Activated CD4-positive, alpha-beta T cell treated with anti-CD3 and anti-CD28 coated beads for 4 hours (primary cell): ENCODE data around the gene TMEM201.
"Not testable (repeated sequence)": the region's sequence is repeated elsewhere in the genome, so short reads cannot be mapped to it uniquely, and the experiment has no call there.

Source experiments
- DNase-seq, 2 donors: peaks; one replicate each; pipeline ENCODE4 v3.0.0-alpha.2; 2020

Gene TMEM201, protein sequence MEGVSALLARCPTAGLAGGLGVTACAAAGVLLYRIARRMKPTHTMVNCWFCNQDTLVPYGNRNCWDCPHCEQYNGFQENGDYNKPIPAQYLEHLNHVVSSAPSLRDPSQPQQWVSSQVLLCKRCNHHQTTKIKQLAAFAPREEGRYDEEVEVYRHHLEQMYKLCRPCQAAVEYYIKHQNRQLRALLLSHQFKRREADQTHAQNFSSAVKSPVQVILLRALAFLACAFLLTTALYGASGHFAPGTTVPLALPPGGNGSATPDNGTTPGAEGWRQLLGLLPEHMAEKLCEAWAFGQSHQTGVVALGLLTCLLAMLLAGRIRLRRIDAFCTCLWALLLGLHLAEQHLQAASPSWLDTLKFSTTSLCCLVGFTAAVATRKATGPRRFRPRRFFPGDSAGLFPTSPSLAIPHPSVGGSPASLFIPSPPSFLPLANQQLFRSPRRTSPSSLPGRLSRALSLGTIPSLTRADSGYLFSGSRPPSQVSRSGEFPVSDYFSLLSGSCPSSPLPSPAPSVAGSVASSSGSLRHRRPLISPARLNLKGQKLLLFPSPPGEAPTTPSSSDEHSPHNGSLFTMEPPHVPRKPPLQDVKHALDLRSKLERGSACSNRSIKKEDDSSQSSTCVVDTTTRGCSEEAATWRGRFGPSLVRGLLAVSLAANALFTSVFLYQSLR

DNA sequence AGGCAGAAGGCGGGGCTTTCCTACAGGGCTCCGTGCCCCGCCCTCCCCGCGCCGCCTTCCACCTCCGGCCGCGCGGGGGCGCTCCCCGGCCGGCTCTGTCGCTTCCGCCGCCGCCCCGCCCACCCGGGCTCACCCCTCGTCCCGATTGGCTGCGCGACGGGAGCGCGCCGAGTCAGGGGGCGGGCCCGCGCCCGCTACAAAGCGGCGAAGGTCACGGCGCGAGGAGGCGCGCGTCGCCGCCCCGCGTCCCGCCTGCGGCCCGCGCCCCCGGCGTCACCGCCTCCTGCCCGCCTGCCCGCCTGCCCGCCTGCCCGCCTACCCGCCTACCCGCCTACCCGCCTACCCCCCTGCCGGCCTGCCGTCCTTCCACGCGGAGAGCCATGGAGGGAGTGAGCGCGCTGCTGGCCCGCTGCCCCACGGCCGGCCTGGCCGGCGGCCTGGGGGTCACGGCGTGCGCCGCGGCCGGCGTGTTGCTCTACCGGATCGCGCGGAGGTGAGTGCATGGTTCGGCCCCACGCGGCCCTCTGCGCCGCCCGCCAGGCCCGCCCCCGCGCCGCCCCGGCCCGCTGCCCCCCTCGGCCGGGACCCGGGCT is at the start of gene TMEM201:
TSS of gene TMEM201 (plus strand) at position 361 of the 593 bp plus-strand sequence. CDS start at position 381, 20 bp downstream.
- DNase-seq = peak; percentile 94 to 96

DNA sequence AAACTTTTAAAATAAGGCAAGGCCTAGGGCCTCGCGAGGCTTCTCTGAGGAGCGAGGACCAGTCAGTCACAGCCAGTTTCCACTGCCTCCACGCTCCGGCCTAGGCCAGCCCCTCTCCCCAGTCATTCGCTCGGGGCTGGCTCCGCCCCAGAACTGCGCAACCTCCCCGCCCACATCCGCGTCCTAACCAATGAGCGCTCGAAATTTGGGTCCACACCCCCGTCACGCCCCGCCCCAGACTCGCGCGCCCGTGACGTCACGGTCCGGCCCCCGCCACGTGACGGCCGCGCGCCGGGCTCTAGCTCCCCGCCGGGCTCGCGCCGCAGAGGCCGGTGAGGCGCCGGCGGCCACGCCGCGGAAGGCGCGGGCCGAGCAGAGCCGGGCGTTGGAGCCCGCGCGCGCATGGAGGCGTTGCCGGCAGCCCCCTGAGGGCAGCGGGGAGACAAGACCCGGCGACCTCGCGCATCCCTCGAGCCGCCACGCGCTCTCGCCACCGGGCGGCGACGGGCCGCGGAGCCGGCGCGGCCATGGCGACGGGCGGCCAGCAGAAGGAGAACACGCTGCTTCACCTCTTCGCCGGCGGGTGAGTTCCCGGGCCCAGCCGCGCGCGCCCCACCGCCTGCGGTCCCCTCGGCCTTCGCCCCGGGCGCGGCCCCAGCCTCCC is 49.4 kb upstream of the TMEM201 start, which contains the start of gene SLC25A33:
TSS of gene SLC25A33 (plus strand) at position 301 of the 664 bp plus-strand sequence. CDS start at position 528, 227 bp downstream.
- DNase-seq = peak; percentile 97 to 98

DNA sequence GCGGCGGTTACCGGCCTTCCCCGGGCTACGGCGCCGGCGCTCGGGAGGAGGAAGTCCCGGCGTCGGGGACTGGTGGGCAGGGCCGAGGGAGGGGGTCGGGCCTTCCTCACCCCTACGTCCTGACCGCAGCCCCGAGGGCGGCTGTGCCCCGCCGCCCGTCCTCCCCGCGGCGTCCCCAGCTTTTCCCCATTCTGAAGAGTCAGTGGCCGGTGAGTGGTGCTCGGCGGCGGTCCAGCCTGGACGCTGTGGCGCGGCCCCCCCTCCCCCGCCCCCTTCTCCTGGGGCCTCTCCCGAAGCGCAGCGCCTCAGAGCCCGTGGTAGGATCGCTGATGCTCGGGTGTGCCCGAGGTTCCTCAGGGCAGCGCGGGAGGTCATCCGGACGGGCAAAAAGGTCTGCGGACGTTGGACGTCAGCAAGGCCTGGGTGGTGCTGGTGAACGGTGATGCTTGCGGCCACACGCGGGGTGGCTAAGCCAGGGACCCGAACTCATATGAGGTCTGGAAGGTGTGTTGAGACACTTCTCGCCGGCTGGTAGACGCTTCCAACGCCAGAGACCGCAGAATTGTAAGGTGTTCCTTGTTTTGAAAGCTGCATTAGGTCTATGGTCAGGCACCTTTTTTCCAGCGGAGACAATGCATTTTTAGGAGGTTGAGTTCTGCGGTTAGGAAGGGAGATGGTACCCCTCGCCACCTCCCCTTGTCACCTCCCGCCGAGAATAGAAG is 48.7 kb upstream of the TMEM201 start:
- DNase-seq = peak; percentile 44 to 56

DNA sequence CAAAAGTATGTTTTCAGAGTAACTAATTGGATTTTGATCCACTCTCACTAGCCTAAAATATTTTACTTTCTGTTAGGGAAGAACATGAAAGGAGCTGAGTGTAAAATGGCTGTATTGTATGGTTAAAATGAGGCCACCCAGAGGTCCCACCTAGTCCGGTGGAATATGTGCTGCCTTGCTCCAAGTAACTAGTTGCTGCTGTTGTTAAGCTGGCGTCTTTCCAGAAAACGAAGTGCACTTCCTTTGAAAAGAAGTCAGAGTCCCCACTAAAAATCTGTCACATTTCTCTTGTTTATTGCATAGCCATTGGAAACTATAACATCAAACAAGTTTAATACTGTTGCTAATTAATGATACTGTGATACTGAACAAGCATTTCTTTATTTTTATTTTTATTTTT is 46.3 kb upstream of the TMEM201 start:
- DNase-seq = no peak

DNA sequence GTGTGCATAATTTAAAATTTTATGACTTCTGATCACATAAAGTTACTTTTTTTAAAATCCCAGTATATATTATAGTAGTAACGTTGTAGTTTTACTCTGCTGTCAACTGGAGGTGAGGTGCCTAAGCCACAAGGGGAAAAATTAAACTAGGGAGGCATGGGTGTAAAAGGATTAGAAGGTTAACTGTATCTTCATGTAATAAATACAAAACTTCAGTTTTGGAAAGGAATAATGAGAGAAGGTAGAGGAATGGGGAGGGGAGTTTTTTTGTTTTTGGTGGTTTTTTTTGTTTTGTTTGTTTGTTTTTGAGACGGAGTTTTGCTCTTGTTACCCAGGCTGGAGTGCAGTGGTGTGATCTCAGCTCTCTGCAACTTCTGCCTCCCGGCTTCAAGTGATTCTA is 43.8 kb upstream of the TMEM201 start:
- no peak for DNase-seq

DNA sequence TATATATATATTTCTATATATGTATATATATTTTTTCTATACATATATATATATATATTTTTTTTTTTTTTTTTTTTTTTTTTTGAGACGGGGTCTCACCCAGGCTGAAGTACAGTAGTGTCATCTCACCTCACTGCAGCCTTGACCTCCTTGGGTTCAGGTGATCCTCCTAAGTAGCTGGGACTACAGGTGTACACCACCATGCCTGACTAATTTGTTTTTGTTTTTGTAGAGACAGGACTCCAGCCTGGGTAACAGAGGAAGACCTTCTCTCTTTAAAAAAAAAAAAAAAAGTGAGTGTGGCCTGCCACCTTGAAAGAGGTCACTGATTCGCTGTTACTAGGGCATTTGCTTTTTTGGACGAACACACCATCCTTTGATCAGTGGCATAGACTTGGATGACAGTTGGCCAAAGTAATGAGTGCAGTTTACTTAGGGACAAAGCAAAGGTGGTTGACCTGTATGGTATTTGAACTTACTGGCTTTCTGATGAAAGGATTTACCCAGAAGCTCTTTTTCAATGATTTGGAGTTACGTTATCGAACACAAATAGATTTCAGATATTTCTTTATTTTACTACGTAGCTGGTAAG is 38.7 kb upstream of the TMEM201 start:
- no peak for DNase-seq

DNA sequence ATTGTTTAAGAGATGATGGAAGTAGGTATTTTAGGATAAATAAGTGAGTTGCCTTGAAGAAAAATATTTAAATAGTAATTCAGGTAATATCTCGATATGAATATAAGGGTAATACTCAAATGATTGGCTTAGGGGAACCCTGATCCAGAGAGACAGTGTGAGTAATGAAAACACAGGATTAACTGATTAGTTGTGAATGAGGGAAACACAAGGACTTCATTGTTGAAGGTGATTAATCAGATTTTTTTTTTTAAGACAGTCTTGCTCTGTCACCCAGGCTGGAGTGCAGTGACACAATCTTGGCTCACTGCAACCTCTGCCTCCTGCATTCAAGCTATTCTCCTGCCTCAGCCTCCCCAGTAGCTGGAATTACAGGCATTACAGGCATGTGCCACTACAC is 36.7 kb upstream of the TMEM201 start:
- no peak for DNase-seq

DNA sequence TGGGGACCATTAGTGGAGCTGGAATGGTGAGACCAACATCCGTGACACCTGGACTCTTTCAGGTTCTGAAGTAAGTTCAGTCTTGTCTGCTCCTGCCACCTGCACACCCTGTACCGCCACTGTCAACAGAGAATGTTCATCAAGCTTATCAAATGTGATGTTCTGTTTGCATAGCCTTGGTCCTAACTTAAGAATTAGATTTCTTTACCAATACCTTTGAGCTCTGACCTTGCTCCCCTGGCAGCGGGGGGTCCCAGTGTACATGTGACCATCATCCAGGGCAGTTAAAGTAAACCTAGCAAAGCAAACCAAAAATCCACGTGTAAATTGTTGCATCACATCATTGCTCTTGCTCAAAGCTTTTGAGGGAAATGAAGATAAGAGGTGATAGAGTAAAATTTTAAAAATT is 35.0 kb upstream of the TMEM201 start:
- no peak for DNase-seq

DNA sequence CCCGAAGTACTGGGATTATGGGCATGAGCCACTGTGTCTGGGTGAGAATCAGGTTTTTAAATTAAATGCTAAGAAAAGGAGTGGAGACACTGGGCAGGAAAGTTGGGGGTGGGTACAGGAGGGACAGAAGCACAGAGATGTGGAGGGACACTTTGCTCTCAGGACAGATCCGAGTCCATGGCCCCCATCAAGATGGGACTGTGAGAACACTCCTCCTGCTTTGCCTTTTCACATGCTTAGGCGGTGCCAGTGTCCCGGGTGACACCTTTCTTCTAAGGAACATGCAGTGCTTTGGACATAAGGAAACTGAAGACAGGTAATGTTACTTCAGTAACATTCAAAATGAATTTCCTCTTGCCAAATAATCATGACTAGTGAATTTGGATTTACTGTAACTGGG is 32.8 kb upstream of the TMEM201 start:
- DNase-seq = no peak

DNA sequence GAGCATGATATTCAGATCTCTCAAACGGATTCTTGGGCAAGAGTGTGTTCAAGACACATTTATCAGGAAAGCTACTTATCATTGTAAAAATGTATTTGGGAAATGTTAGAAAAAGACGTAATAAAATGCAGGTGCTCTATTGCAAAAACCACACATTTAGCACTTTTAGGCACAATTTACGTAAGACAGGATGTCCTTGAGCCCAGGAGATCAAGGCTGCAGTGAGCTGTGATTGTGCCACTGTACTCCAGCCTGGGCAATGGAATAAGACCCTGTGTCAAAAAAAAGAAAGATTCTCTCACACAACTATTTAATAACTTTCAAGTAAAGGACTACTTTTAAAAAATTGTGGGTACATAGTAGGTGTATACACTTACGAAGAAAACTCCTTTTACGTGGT is 31.1 kb upstream of the TMEM201 start:
- DNase-seq = no peak

DNA sequence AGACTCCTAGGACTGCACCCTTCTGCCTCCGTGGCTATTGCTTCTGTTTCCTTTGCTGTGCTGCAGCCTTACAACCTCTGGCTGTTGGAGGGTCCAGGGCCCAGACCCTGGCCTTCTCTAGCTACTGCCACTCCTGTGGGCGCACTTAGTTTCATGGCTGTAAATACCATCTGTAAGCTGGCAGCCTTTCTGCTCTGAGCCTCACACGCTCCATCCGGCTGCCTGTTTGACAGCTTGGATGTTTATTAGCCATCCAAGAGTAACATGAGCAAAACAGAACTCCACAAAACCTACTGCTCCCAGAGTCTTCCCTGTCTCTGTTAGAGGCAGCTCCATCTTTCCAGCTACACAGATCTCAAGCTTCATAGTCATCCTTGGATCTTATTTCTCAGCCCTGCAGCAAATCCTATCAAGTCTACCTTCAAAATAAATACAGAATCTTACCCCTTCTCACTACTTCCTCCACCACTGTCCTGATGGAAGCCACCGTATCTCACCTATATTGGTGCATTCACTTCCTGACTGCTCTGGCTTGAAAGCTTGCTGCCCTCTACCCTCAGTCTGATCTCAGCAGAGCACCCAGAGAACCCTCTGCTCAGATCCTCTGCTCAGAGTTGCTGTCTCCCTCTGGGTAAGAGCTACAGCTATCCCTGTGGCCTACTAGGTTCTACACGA is 30.3 kb upstream of the TMEM201 start:
- DNase-seq = no peak

DNA sequence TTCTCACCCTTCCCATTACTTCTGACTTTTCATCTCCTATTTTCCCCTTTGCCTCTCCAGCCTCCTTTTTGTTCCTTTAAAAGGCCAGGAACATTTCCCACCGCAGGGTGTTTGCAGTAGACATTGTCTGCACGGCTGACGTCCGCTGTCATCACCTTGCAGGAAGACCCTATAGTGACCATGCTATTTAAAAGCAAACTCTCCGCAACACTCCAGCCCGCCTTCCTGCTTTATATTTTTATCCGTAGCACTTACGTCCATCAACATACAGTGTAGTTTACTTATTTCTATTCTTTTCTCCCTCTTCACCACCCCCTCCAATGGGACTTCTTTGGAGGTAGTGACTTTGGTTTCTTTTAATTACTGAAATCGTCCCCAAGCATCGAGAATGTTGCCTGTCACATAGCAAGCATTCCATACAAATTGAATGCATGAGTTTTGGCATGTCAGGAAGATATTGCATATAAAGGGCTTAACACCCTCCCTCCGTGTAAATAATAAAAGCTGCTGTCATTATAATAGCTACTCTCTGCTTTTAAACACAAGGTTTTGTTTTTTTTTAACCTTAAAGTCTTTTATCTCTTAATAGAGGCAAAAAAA is 29.7 kb upstream of the TMEM201 start:
- DNase-seq = no peak

DNA sequence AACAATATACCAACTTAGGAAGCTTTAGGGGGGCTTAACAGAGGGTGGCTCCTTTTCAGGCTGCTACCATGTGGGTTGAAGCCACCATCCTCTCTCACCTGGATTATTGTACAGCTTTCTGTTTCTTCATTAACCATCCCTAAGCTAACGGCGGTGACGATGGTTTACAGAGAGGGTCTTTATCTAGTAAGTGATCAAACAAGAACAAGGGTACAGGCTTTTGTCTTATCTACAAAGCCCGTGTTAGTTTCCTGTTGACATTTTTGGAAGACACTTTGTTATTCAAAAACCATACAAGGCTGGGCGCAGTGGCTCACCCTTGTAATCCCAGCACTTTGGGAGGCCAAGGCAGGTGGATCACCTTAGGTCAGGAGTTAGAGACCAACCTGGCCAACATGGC is 29.0 kb upstream of the TMEM201 start:
- DNase-seq = no peak

DNA sequence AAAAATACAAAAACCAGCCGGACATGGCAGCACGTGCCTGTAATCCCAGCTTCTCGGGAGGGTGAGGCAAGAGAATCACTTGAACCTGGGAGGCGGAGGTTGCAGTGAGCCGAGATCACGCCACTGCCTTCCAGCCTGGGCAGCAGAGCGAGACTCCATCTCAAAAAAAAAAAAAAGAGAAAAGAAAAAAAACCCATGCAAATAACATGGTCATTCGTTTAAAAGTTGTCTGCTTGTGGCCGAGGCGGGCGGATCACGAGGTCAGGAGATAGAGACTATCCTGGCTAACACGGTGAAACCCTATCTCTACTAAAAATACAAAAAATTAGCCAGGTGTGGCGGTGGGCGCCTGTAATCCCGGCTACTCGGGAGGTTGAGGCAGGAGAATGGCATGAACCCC is 28.6 kb upstream of the TMEM201 start:
- not testable (repeated sequence) for DNase-seq

DNA sequence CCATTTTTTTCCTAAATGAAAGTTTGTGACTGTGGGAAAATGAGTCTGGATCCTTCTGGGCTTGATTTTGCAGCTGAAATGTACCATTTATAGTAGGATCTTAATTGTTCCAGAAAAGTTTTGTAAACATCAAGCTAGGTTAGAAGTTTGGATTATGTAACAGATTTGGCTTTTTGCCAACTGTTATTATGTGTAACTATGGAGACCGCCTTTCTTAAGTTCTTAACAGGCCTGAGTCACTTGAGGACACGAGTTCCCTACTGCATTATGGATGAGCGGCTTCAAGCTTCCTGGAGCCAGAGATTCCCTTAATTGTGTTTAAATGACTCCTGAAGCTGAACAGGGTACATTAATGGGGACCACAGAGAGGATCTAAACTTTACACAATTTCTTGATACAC is 27.3 kb upstream of the TMEM201 start:
- no peak for DNase-seq

DNA sequence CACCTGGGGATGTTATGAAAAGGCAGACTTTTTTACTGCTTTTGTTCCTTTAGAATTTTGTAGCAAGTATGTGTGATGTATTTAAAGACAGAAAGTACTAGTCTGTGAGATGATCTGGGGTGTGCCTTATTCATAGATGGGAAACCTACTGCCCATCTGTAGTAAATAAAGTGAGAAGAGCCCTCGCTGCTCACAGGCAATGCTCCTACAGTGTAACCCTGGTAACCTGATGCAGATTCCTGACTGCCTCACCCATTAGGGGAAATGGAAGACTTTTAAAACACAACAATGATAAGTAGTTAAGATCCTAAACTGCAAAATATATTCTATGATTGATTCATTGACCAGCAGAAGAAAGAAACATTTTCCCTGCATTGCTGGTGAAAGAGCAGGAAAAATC is 19.4 kb upstream of the TMEM201 start:
- DNase-seq = no peak

DNA sequence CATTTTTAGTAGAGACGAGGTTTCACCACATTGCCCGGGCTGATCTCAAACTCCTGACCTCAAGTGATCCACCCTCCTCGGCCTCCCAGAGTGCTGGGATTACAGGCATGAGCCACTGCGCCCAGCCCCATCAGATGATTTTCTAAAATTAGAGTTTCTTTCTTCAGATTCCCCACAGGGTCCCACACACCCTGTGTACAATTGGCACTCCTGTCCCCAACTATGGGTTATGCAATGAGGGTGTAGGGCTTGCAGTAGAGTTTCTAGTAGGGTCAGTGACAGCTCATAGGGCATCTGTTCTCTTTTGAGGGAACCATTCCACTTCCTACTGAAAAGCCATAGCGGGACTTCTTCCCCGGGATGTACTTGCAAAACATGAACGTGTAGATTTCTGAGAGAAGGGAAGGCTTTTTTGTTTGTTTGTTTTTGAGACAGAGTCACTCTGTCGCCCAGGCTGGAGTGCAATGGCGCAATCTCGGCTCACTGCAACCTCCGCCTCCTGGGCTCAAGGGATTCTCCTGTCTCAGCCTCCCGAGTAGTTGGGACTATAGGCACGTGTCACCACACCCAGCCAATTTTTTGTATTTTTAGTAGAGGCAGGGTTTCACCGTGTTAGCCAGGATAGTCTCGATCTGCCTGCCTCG is 17.7 kb upstream of the TMEM201 start:
- DNase-seq = not testable (repeated sequence)

DNA sequence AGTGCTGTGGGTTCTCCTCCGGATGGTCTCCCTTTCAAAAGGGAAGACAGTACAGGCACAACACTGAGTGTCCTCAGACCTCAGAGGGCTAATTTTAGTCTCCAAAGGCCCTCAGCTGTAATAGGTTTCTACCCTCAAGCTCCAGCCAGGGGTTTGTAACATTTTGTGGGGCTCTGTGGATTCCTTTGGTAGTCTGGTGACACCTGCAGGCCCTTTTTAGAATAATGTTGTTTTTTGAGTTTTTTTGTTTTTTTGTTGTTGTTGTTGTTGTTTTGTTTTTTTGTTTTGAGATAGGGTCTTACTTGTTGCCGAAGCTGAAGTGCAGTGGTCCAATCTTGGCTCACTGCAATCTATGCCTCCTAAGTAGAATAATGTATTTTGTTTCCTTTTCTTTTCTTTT is 15.0 kb upstream of the TMEM201 start:
- no peak for DNase-seq

DNA sequence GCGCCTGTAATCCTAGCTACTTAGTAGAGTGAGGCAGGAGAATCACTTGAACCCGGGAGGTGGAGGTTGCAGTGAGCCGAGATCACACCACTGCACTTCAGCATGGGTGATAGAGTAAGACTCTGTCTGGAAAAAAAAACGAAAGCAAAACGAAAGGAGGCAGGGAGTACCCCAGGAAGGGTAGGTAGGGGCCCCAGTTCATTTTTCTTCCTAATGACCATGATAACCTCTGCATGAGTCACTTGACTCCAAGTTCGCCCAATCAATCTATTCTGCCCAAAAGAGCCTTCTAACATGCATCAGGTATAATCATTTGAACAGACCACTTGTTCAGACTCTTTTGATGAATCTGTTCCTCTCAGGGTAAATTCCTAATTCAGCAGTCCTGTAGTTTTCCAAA is 13.2 kb upstream of the TMEM201 start:
- no peak for DNase-seq

DNA sequence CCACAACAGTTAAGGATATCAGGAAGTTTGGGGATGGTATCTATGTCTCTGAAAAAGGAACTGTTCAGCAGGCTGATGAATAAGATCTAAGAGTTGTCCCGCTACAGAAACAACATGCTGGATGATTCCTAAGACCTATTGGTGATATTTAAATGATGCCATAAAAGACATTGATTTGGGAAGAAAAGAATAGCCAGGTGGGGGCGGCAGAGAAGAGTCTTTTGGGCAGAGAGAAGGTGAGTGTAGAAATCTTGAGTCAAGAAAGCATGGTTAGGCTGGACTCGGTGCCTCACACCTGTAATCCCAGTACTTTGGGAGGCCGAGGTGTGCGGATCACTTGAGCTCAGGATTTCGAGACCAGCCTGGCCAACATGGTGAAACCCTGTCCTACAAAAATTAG is 11.8 kb upstream of the TMEM201 start:
- no peak for DNase-seq

DNA sequence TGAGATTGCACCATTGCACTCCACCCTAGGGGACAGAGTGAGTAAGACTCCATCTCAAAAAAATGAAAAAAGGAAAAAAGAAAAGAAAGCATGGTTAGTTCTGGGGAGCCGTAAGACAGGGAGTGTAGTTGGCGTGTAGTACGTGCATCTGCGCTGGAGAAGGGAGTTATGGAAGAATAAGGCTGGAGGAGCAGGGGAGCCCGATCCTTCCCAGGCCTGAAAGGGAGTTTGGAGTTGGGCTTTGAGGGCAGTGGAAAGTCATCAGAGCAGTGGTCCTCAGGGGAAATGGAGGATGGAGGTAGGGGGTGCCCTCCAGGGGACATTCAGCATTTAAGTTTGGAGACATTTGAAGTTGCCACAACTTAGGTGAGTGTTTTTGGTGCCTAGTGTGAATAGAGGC is 11.3 kb upstream of the TMEM201 start:
- DNase-seq = no peak
